Adrenal gland (tissue), 5 donors: ENCODE measurements around the gene PTPN23.

Experiments
- CTCF ChIP-seq, 6 experiments: fragments of 450-650 bp in 4 of 6; fragments of 200-600 bp in 2 of 6; sonication (generic) in 1 of 6; IDR thresholded peaks; 1 replicate in 5 of 6; 2 replicates in 1 of 6; pipeline versions ENCODE4 v1.5.1 to v1.8.0; 2016 to 2021; ENCODE audit warnings: antibody characterized with exemption in 6 of 6, mild to moderate bottlenecking in 2 of 6, moderate library complexity in 1 of 6
- POLR2A ChIP-seq, 2 donors: fragments of 450-650 bp; IDR thresholded peaks; one replicate each; pipeline ENCODE4 v1.6.1; 2017; ENCODE audit warnings: antibody characterized with exemption in 2 of 2, mild to moderate bottlenecking in 2 of 2, moderate library complexity in 1 of 2
- donor health status: DM: no; HTN: no; CAD: no.

DNA sequence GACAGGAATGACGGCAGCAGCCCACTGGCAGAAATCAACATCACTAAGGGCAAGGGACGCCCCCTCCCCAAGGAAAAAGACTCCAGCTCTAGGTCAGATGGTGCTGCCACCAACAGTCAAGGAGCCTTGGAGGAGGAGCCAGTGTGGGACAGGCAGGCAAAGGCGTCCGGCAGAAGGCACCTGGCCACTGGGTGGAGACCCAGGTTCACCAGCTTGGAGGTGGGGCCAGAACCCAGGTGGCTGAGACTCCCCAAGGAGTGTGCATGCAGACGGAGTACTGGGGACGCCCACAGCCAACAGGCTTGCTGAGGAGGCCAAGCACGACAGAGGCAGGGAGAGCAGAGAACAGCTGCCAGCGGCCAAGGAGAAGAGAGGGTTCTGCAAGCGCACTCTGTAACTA is 35.2 kb downstream of the PTPN23 start:
- TF ChIP-seq CTCF (IDR thresholded peaks at IDR 0.05) (no peak), POLR2A (IDR thresholded peaks at IDR 0.05) (no peak)
